Stomach (tissue), 4 donors: ENCODE results near the gene GFPT2.

Source experiments
- CTCF ChIP-seq, 7 experiments: fragments of 450-650 bp in 4 of 7; fragments of 200-600 bp in 3 of 7; sonication (generic) in 3 of 7; IDR thresholded peaks; one replicate each; pipeline ENCODE4 v1.5.1; 2016 to 2019; ENCODE audit warnings: antibody characterized with exemption in 7 of 7, control low read depth in 2 of 7, mild to moderate bottlenecking in 1 of 7
- EP300 ChIP-seq: sonication (generic); formaldehyde crosslinking; IDR thresholded peaks from one replicate; pipeline ENCODE4 v1.6.1; 2017; ENCODE audit warnings: antibody characterized with exemption
- POLR2AphosphoS5 ChIP-seq, 3 donors: sonication (generic); formaldehyde crosslinking; IDR thresholded peaks; one replicate each; pipeline ENCODE4 v1.6.1; 2016; ENCODE audit warnings: antibody characterized with exemption in 3 of 3

- TF ChIP-seq CTCF (IDR thresholded peaks at IDR 0.05) (no peak), POLR2AphosphoS5 (IDR thresholded peaks at IDR 0.05) (no peak), EP300 (no peak)
These were observed 46.3 kb downstream of the GFPT2 start for GRCh38 chr5:180306796-180307195.
